ENCODE measurements around the gene IL1RAPL2.
"Not testable (repeated sequence)": the region's sequence is repeated elsewhere in the genome, so short reads cannot be mapped to it uniquely, and the experiment has no call there.

IL1RAPL2 gene

DNA sequence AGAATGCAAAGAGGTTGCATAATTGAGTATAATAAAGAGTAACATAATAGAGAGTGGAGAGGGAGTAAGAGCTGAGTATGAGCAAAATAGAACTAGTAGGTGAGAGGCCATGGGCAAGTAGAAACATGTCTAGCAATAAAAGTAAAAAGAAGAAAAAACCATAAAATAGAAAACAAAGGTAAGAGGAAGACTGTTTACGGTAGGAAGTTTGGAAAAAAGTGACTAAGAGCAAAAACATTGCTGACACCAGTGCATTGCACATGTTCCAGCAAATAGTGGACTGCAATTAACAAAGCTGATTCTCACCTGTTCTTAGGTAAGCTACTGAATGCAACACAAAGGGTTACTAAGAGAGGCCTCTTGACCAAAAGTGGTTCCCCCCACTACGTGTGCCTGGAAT lies 451.6 kb downstream of the IL1RAPL2 start:
- no peak for ATAC-seq
- TF ChIP-seq, protein P1, sequence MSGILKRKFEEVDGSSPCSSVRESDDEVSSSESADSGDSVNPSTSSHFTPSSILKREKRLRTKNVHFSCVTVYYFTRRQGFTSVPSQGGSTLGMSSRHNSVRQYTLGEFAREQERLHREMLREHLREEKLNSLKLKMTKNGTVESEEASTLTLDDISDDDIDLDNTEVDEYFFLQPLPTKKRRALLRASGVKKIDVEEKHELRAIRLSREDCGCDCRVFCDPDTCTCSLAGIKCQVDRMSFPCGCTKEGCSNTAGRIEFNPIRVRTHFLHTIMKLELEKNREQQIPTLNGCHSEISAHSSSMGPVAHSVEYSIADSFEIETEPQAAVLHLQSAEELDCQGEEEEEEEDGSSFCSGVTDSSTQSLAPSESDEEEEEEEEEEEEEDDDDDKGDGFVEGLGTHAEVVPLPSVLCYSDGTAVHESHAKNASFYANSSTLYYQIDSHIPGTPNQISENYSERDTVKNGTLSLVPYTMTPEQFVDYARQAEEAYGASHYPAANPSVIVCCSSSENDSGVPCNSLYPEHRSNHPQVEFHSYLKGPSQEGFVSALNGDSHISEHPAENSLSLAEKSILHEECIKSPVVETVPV (CRISPR knock-in tag; IDR thresholded peaks at IDR 0.05), result no peak
- TF ChIP-seq ZFP30 (CRISPR knock-in tag; IDR thresholded peaks at IDR 0.05) (no peak), RARB (CRISPR knock-in tag; IDR thresholded peaks at IDR 0.05) (no peak), CREB5 (CRISPR knock-in tag; IDR thresholded peaks at IDR 0.05; ENCODE audit: low read depth) (no peak), CSDC2 (CRISPR knock-in tag; IDR thresholded peaks at IDR 0.05) (no peak), OSR1 (CRISPR knock-in tag; IDR thresholded peaks at IDR 0.05) (no peak), ESRRG (CRISPR knock-in tag; IDR thresholded peaks at IDR 0.05) (no peak)
- TF ChIP-seq, protein P2, sequence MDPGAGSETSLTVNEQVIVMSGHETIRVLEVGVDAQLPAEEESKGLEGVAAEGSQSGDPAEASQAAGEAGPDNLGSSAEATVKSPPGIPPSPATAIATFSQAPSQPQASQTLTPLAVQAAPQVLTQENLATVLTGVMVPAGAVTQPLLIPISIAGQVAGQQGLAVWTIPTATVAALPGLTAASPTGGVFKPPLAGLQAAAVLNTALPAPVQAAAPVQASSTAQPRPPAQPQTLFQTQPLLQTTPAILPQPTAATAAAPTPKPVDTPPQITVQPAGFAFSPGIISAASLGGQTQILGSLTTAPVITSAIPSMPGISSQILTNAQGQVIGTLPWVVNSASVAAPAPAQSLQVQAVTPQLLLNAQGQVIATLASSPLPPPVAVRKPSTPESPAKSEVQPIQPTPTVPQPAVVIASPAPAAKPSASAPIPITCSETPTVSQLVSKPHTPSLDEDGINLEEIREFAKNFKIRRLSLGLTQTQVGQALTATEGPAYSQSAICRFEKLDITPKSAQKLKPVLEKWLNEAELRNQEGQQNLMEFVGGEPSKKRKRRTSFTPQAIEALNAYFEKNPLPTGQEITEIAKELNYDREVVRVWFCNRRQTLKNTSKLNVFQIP (CRISPR knock-in tag; IDR thresholded peaks at IDR 0.05; ENCODE audit: borderline replicate concordance, low read depth), result no peak

GRCh38 chrX:105018865-105019264 lies 452.9 kb downstream of the IL1RAPL2 start:
- TF ChIP-seq ISL1 (CRISPR knock-in tag; IDR thresholded peaks at IDR 0.05) (no peak), PPARA (CRISPR knock-in tag; IDR thresholded peaks at IDR 0.05; ENCODE audit: borderline replicate concordance) (no peak)
- ATAC-seq, result no peak

- not testable (repeated sequence) for ATAC-seq
These were observed 463.0 kb downstream of the IL1RAPL2 start for GRCh38 chrX:105028962-105029361.

GRCh38 chrX:105038672-105039328 lies 472.8 kb downstream of the IL1RAPL2 start:
- TF ChIP-seq, protein P2 (CRISPR knock-in tag; IDR thresholded peaks at IDR 0.05; ENCODE audit: borderline replicate concordance, low read depth), result no peak
- TF ChIP-seq ISL1 (CRISPR knock-in tag; IDR thresholded peaks at IDR 0.05) (no peak), ZFP3 (CRISPR knock-in tag; IDR thresholded peaks at IDR 0.05) (no peak), TCF4 (CRISPR knock-in tag; IDR thresholded peaks at IDR 0.05; ENCODE audit: borderline replicate concordance) (no peak), OSR1 (CRISPR knock-in tag; IDR thresholded peaks at IDR 0.05) (no peak), ZNF8 (CRISPR knock-in tag; IDR thresholded peaks at IDR 0.05) (no peak), ZNF70 (CRISPR knock-in tag; IDR thresholded peaks at IDR 0.05) (no peak), ZFP30 (CRISPR knock-in tag; IDR thresholded peaks at IDR 0.05) (no peak), BACH2 (CRISPR knock-in tag; IDR thresholded peaks at IDR 0.05; ENCODE audit: borderline replicate concordance) (no peak), PATZ1 (CRISPR knock-in tag; IDR thresholded peaks at IDR 0.05; ENCODE audit: borderline replicate concordance) (no peak), TOX (CRISPR knock-in tag; IDR thresholded peaks at IDR 0.05; ENCODE audit: borderline replicate concordance) (no peak), CSDC2 (CRISPR knock-in tag; IDR thresholded peaks at IDR 0.05) (no peak), PPARA (CRISPR knock-in tag; IDR thresholded peaks at IDR 0.05; ENCODE audit: borderline replicate concordance) (no peak), ARNTL (CRISPR knock-in tag; IDR thresholded peaks at IDR 0.05; ENCODE audit: borderline replicate concordance, low read depth) (no peak), CREB5 (CRISPR knock-in tag; IDR thresholded peaks at IDR 0.05; ENCODE audit: low read depth) (no peak)
- TF ChIP-seq, protein P1 (CRISPR knock-in tag; IDR thresholded peaks at IDR 0.05), result no peak
- ATAC-seq, result no peak
